Activated effector memory CD4-positive, alpha-beta T cell treated with Interleukin-2 at 50 U/mL for 16 hours (primary cell): ENCODE measurements around the gene STK32C.
"Not testable (repeated sequence)": the region's sequence is repeated elsewhere in the genome, so short reads cannot be mapped to it uniquely, and the experiment has no call there.

ENCODE experiments used
- DNase-seq: peaks from one replicate; pipeline ENCODE4 v3.0.0-alpha.2; 2020

The STK32C gene

GRCh38 chr10:132300582-132300981, 7.2 kb downstream of the STK32C start:
- no peak for DNase-seq

DNA sequence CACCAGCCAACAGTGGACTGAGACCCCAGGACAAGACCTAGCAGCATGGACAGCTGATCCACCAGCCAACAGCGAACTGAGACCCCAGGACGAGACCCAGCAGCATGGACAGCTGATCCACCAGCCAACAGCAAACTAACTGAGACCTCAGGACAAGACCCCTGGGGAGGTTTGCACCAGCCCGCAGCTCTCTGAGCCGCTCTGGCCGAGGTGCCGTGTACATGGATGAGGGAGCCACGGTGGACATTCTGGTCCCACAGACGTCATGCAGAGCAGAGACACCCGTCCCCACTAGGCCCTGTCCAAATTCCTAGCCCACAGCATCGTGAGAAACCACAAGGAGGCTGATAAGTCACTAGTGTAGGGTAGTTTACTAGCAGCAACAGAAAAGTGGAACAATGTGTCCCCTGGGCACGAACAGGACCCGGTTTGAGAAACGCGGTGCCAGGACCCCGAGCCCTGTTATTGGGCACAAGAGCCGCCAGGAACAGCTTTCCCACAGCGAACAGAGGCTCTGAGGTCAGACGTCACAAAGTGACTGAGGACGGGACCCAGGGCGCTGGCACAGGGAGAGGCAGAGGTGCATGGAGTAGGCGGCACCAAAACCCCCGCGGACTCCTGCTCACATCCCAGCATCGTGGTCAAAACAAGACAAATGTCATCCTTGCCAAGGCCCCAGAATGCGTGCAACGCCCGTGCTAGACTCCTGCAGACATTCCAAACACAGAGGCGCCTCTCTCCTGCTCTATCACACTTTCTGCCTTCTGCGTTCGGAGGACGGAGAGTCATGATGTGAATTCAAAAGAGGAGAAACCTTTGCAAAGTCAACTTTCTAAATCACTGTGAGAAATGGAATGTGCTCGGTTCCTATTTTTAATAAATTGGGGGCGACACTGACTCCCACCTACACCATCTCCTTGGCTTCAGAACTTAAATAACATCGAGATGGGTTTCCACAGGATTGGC, 8.1 kb downstream of the STK32C start:
- DNase-seq, result no peak

DNA sequence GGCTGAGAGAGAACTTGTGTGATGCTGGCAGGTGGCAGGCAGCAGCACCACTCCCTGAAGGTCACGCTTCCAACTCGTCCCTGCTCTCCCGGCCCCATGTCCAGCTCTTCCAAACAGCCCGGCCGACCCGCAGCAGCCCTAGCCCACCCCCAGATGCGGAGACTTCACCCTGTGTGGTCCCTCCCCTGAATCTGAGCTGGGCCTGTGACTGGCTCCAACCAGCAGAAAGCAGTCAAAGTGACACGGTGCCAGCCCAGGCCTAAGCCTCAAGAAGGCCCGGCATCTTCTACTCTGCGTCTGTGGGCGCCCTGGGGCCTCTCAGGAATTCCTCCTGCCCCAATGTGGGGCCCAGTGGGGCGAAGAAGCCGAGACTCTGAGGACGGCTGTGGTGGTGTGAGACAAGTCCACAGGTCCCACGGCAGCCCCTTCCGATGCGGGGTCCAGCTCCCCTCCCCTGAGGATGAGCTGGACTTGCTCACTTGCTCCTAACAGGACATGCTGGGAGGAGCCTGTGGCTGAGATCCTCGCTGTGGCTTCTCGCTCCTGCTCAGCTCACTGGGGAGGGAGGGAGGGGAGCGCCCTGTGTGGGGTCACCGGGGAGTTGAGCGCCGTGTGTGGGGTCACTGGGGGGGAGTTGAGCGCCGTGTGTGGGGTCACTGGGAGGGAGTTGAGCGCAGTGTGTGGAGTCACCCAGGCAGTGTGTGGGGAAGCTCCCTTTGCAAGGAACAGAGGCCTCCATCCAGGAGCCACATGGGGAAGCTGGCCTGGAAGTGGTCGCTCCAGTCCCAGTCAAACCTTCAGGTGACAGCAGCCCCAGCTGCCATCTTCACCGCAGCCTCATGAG, 9.5 kb downstream of the STK32C start:
- DNase-seq, result no peak

- DNase-seq, result no peak
These were observed 10.2 kb downstream of the STK32C start for GRCh38 chr10:132297526-132297925.

DNA sequence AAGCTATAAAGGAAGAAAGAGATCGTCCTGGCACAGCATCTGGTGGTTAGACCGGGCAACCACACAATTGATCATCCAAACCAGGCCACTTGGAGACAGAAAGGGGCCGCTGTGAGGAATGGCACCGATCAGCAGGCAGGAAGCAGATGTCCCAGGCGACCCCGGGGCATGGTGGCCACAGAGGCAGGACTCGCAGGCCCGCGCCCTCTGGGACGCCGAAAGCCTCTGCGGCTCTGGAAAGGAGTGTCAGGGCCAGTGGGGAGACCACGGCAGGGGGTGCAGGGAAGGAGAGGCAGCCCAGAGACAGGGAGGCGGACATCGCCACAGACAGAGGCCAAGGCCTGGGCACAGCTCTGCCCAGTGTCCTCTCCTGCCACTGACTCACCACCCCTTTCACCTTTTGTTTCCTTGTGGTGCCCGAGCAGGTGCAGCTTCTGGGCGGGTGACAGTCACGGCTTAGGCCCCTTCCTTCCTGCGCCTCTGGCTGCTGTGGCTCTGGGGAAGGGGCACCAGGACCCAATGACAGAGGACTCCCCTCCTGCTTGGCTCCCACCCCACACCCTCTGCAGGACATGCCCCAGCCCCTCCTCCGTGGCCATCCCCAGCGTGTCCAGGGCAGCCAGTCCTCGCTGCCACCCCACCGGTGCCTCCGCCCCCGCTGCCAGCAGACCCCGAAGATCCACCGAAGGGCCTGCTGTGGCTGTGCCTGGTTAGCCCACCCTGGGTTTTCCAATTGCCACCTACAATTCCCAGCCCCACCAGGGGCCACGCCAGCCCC, 10.9 kb downstream of the STK32C start:
- no peak for DNase-seq

GRCh38 chr10:132295481-132295880, 12.3 kb downstream of the STK32C start:
- DNase-seq, result not testable (repeated sequence)

DNA sequence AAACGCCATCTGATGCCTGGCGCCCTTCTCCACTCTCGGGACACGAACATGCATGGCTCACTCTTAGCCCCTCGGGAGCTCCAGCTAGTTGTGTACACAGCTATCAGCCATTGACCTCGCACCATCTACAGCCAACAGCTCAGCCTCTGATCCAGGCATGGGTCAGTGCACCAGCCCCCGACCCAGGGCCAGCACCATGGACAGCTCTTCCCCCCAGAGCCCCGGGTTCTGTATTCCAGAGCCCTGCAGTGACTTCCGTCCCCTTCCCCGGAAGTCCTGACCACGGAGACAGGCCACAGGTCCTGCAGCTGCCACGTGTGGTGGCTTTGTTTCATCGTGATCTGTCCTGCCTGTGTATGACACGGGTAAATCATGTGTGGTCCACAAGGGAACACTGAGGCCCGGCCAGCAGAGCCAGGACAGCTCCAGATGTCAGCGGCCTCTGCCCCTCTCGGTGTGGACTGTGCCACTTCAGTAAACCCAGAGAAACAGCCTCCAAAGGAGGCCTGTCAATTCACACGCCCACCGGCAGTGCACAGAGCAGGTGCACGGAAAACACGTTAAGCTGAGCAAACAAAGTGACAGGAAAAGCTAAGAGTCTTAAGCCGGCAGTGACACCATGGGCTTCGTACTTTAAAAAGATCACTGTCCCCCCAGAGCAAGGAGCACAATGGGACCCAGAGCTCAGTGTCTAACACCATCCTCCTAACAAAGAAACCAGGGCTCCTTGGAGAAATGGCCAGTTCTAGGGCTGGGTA, 13.0 kb downstream of the STK32C start:
- no peak for DNase-seq

GRCh38 chr10:132293813-132294520, 13.8 kb downstream of the STK32C start:
- DNase-seq, result no peak

- no peak for DNase-seq
These were observed 14.4 kb downstream of the STK32C start for GRCh38 chr10:132293201-132293812.

- DNase-seq, result no peak
These were observed 15.2 kb downstream of the STK32C start for GRCh38 chr10:132292287-132293200.

DNA sequence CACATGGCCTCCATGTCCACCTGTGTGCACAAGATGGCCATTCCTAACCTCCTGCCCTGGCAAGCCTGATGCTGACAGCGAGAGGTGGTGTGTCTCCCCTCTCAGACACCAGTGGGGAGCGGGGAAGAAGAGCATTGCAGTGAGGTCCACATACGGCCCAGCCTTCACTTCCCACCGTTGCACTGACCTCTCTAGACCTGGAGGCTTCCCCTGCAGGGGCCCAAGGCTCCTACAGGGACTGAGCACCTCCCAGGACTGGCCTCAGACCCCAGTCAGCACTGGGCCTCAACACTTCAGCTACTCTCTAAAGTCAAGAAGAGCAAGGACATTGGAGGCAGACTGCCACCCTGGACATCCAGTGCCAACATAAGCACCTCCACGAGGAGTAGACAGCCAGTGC, 15.9 kb downstream of the STK32C start:
- DNase-seq, result no peak

DNA sequence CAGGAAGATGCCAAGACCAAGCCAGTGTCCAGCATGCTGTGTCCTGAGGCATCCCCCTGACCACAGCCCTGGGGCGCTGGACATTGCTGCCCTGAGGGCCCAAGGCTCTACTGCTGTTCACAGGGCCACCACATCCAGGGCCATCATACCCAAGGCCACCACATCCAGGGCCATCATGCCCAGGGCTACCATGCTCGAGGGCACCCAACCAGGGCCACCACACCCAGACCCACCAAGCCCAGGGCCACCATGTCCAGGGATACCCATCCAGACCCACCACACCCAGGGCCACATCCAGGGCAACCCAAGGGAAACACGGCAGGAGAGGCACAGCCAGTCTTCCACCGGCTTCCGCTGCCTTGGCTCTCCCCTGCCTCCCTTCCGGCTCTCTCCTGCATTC, 17.1 kb downstream of the STK32C start:
- DNase-seq, result no peak

GRCh38 chr10:132289439-132289838, 18.3 kb downstream of the STK32C start:
- DNase-seq, result no peak

- no peak for DNase-seq
These were observed 24.0 kb downstream of the STK32C start for GRCh38 chr10:132283604-132284382.

DNA sequence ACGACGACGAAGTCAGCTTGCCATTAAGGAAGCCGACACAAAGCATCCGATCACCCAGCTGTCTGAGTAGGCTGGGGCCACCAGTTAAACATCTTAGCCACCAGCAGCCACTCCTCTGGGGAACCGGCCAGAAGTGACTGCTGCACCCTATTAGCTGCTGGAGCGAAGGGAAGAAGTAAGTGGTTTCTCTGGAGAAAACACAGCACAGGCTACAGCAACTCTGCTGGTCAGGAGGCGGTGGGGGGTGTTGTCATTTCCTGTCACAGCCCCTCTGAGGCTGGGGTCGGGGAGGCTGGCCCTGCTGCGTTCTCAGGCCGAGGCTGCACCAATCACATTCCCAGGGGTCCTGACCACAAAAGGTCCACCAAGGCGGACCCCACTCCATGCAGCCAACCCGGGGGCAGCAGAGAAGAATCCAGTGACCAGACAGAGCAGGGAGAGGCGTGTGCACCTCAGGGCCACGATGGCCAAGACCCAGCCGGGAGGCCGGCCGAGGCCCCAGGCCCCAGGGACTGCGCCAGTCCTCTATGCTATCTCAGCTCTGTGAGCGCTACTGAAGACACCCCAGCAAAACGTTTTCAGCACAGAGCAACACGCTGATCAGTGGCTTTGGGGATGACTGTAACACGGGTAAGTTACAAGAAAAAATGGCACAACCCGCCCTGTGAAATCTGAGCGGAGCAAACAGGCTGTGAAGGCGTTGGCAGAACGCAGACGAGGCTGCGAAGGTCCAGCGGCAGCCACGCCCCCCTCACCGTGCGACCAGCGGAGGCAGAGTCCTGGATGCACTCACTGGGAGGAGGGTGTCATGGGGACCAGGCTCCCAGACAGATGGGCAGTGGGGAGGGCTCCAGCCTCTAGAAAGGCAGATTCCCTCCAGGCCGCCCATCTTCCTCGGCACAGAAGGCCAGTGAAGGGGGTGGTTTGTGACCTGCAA, 24.8 kb downstream of the STK32C start:
- no peak for DNase-seq

GRCh38 chr10:132281915-132282666, 25.7 kb downstream of the STK32C start:
- no peak for DNase-seq

DNA sequence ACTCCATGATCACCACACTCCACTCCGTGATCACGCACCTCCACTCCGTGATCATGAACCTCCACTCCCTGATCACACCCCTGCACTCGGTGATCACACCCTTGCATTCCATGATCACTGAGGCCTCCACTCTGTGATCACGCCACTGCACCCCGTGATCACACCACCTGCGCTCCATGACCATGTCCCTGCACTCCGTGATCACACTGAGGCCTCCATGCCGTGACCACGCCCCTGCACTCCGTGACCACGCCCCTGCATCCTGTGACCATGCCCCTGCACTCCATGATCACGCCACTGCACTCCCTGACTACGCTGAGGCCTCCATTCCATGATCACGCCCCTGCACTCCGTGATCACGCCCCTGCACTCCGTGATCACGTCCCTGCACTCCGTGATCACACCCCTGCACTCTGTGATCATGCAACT, 27.1 kb downstream of the STK32C start:
- no peak for DNase-seq
